MM.1S (cell line): ENCODE data around the gene RFNG.

Experiments
- CTCF ChIP-seq: fragments of 300-600 bp; sonication (generic); IDR thresholded peaks from 2 replicates; pipeline ENCODE4 v1.5.1; 2016; ENCODE audit warnings: antibody characterized with exemption, low read length, mixed read lengths
- EZH2 ChIP-seq: fragments of 300-600 bp; sonication (generic); optimal IDR thresholded peaks from 2 replicates; pipeline ENCODE3; 2017; ENCODE audit warnings: low read depth, mild to moderate bottlenecking, antibody characterized with exemption, low read length, mixed read lengths

- TF ChIP-seq CTCF (no peak), EZH2 (no peak)
These were observed 39.1 kb upstream of the RFNG start for GRCh38 chr17:82090549-82091263.
